ENCODE results near the gene CA4. TPM values are rescaled to one million over a fixed set of nuclear protein-coding genes. Genes with fewer than 3 reads are reported as not detected.
"Not testable (repeated sequence)": the region's sequence is repeated elsewhere in the genome, so short reads cannot be mapped to it uniquely, and the experiment has no call there.

The CA4 gene
- total and polyA plus RNA-seq, 10 of the 15 experiments (the other 5 are each of a cell fraction or from before 2014, with no cell fraction given): 0.13 to 0.31 TPM; not detected in 8

DNA sequence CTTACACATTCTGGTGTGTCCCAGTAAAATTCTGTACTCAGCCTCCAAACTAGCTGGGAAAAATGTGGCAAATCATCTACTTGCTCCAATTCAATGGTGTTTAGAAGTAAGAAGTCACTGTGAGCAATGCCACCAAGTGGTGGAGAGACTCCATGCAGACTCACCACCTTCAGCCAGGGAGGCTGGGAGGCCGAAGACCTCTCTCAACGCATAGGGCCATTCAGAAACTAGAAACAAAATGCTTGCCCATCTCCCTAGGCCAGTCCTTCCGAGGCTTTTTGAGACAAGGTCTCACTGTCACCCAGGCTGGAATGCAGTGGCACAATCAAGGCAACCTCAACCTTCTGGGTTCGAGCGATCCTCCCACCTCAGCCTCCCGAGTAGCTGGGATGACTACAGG is 25.0 kb downstream of the CA4 start:
- H3K9ac ChIP-seq (ENCODE audit: control insufficient read depth, insufficient read depth, low read length); DNase-seq (ENCODE audit: low read depth, low spot score); FAIRE-seq; H3K27ac ChIP-seq (ENCODE audit: control insufficient read depth, insufficient read depth); H3K27me3 ChIP-seq (replicated peaks in 1 of 2; ENCODE audit: control insufficient read depth in 2 of 2, insufficient read depth in 2 of 2, low read length in 1 of 2); H3K4me2 ChIP-seq (ENCODE audit: control insufficient read depth, insufficient read depth); H4K20me1 ChIP-seq (ENCODE audit: control insufficient read depth, insufficient read depth); H3K4me1 ChIP-seq (ENCODE audit: control insufficient read depth, insufficient read depth, low read length); H3K79me2 ChIP-seq (ENCODE audit: control insufficient read depth, insufficient read depth, low read length); H2AFZ ChIP-seq (ENCODE audit: control insufficient read depth, low read depth, low read length); BruUV-seq (replicated peaks); in situ Hi-C loops (cut with MboI); H3K4me3 ChIP-seq; H3K9me3 ChIP-seq (replicated peaks; ENCODE audit: control insufficient read depth, insufficient read depth, low read length); POLR2A ChIA-PET; H3K36me3 ChIP-seq (ENCODE audit: control insufficient read depth in 2 of 2, insufficient read depth in 2 of 2, low read length in 1 of 2): not testable (repeated sequence)
- SMC1A ChIA-PET (ENCODE audit: uncharacterized antibody, unreplicated experiment): interaction anchor here (0.7 to 2.0 kb wide), 4 partner anchors 26 to 78 kb away, joined by 3 to 5 read pairs (median 3); no protein-coding TSS in a partner anchor
- TF ChIP-seq, protein P1, sequence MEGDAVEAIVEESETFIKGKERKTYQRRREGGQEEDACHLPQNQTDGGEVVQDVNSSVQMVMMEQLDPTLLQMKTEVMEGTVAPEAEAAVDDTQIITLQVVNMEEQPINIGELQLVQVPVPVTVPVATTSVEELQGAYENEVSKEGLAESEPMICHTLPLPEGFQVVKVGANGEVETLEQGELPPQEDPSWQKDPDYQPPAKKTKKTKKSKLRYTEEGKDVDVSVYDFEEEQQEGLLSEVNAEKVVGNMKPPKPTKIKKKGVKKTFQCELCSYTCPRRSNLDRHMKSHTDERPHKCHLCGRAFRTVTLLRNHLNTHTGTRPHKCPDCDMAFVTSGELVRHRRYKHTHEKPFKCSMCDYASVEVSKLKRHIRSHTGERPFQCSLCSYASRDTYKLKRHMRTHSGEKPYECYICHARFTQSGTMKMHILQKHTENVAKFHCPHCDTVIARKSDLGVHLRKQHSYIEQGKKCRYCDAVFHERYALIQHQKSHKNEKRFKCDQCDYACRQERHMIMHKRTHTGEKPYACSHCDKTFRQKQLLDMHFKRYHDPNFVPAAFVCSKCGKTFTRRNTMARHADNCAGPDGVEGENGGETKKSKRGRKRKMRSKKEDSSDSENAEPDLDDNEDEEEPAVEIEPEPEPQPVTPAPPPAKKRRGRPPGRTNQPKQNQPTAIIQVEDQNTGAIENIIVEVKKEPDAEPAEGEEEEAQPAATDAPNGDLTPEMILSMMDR (IDR thresholded peaks at IDR 0.05 in 2 of 3, conservative IDR thresholded peaks at IDR 0.05 in 1 of 3; ENCODE audit: control insufficient read depth in 2 of 3, extremely low read depth in 1 of 3, insufficient read depth in 1 of 3, low read depth in 3 of 3, low read length in 3 of 3): peak; percentile 10 to 26 (median 17); a peak in 4 of 6 replicates
- TF ChIP-seq RAD21 (IDR thresholded peaks at IDR 0.05; ENCODE audit: insufficient read depth, low read depth, low read length): peak; percentile 13; the same call in 1 of the 2 replicates
- peak; percentile 24; the same call in 1 of the 2 replicates for TF ChIP-seq SMC3 (IDR thresholded peaks at IDR 0.05; ENCODE audit: borderline replicate concordance, low read length)
- peak; percentile 70 for ATAC-seq
- 99% methylated on average over 6 of the region's 6 CpGs for WGBS (ENCODE audit: insufficient coverage, insufficient replicate concordance, low lambda C conversion rate, missing lambda C conversion rate)
- CTCF ChIA-PET: interaction anchor here (0.9 to 1.9 kb wide), 2 partner anchors 13 to 24 kb away, joined by 3 to 4 read pairs; no protein-coding TSS in a partner anchor
- RAD21 ChIA-PET (ENCODE audit: unreplicated experiment): interaction anchor here (1.1 kb wide), 1 partner anchor 46 kb away, joined by 4 read pairs; no protein-coding TSS in a partner anchor
- intact Hi-C loops (cut with micrococcal nuclease; ENCODE audit: unreplicated experiment): loop anchor here (2.0 kb wide), 1 partner anchor 32 kb away; no protein-coding TSS in a partner anchor

DNA sequence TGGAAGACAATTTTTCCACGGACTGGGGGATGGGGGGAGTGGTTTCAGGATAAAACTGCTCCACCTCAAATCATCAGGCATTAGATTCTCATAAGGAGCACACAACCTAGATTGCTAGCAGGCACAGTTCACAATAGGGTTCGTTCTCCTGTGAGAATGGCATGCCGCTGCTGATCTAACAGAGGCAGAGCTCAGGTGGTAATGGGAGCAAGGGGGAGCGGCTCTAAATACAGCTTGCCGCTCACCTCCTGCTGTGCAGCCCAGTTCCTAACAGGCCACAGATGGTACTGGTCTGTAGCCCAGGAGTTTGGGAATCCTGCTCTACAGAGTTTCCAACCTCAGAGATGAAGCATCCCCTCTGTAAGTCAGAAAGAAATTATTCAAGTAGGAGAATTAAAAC is 27.0 kb downstream of the CA4 start:
- H3K79me2 ChIP-seq (ENCODE audit: control insufficient read depth, insufficient read depth, low read length); in situ Hi-C loops (cut with MboI); H3K36me3 ChIP-seq (ENCODE audit: control insufficient read depth in 2 of 2, insufficient read depth in 2 of 2, low read length in 1 of 2); H3K27ac ChIP-seq (ENCODE audit: control insufficient read depth, insufficient read depth); FAIRE-seq; POLR2A ChIA-PET; H3K9me3 ChIP-seq (replicated peaks; ENCODE audit: control insufficient read depth, insufficient read depth, low read length); DNase-seq (ENCODE audit: low read depth, low spot score); H4K20me1 ChIP-seq (ENCODE audit: control insufficient read depth, insufficient read depth); H3K4me1 ChIP-seq (ENCODE audit: control insufficient read depth, insufficient read depth, low read length); H3K9ac ChIP-seq (ENCODE audit: control insufficient read depth, insufficient read depth, low read length); ATAC-seq; H3K27me3 ChIP-seq (replicated peaks in 1 of 2; ENCODE audit: control insufficient read depth in 2 of 2, insufficient read depth in 2 of 2, low read length in 1 of 2); SMC1A ChIA-PET (ENCODE audit: uncharacterized antibody, unreplicated experiment); BruUV-seq (replicated peaks); intact Hi-C loops (cut with micrococcal nuclease; ENCODE audit: unreplicated experiment); H3K4me2 ChIP-seq (ENCODE audit: control insufficient read depth, insufficient read depth); RAD21 ChIA-PET (ENCODE audit: unreplicated experiment); H3K4me3 ChIP-seq; H2AFZ ChIP-seq (ENCODE audit: control insufficient read depth, low read depth, low read length): not testable (repeated sequence)
- WGBS (ENCODE audit: insufficient coverage, insufficient replicate concordance, low lambda C conversion rate, missing lambda C conversion rate): 97% methylated on average over 5 of the region's 5 CpGs
- CTCF ChIA-PET: interaction anchor here (0.6 kb wide), 1 partner anchor 1053 kb away, joined by 5 read pairs; no protein-coding TSS in a partner anchor

- H3K4me3 ChIP-seq; FAIRE-seq; H3K79me2 ChIP-seq (ENCODE audit: control insufficient read depth, insufficient read depth, low read length); DNase-seq (ENCODE audit: low read depth, low spot score); H3K27me3 ChIP-seq (replicated peaks in 1 of 2; ENCODE audit: control insufficient read depth in 2 of 2, insufficient read depth in 2 of 2, low read length in 1 of 2); CTCF ChIA-PET; H3K27ac ChIP-seq (ENCODE audit: control insufficient read depth, insufficient read depth); SMC1A ChIA-PET (ENCODE audit: uncharacterized antibody, unreplicated experiment); H4K20me1 ChIP-seq (ENCODE audit: control insufficient read depth, insufficient read depth); BruUV-seq (replicated peaks); H3K4me1 ChIP-seq (ENCODE audit: control insufficient read depth, insufficient read depth, low read length); POLR2A ChIA-PET; H3K36me3 ChIP-seq (ENCODE audit: control insufficient read depth in 2 of 2, insufficient read depth in 2 of 2, low read length in 1 of 2); RAD21 ChIA-PET (ENCODE audit: unreplicated experiment); ATAC-seq; H2AFZ ChIP-seq (ENCODE audit: control insufficient read depth, low read depth, low read length); H3K9ac ChIP-seq (ENCODE audit: control insufficient read depth, insufficient read depth, low read length); in situ Hi-C loops (cut with MboI); intact Hi-C loops (cut with micrococcal nuclease; ENCODE audit: unreplicated experiment); H3K9me3 ChIP-seq (replicated peaks; ENCODE audit: control insufficient read depth, insufficient read depth, low read length); H3K4me2 ChIP-seq (ENCODE audit: control insufficient read depth, insufficient read depth): not testable (repeated sequence)
- 53% methylated on average over 2 of the region's 2 CpGs for WGBS (ENCODE audit: insufficient coverage, insufficient replicate concordance, low lambda C conversion rate, missing lambda C conversion rate)
These were observed 28.4 kb downstream of the CA4 start for GRCh38 chr17:60178180-60178579.
